ENCODE data around the gene PEX16.

The PEX16 gene

DNA sequence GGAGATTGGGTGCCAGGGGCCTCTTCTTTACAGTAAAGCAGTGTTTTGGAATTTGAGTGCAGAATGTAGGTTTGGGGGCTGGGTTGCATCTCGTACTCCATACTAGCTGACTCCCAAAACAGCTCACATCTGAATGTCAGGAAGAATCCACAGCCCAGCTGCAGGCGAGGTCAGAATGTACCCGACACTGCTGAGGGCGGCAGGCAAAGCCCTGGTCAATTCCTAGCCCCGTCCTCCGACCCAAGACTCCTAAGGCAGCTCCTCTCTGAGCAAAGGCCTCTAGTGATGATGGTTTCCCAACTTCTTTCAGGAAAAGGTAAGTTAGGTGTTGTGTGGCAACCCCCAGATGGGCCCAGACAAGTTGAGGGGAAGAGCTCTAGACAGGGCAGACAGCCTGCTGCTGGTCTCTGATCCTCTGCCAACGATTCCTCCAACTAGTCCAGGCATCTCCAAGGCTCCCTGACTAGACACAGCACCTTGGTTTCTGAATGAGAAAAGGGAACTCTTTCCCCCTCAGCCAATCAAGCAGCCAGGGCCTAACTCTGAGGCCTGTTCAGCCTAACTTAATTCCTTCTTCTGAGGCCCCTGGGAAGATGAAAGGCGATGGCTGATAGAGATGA, 13.4 kb upstream of the PEX16 start:
- no peak for DNase-seq

GRCh38 chr11:45930031-45930794, 12.5 kb upstream of the PEX16 start:
- no peak for DNase-seq

GRCh38 chr11:45929486-45930030, 11.9 kb upstream of the PEX16 start:
- DNase-seq: no peak

DNA sequence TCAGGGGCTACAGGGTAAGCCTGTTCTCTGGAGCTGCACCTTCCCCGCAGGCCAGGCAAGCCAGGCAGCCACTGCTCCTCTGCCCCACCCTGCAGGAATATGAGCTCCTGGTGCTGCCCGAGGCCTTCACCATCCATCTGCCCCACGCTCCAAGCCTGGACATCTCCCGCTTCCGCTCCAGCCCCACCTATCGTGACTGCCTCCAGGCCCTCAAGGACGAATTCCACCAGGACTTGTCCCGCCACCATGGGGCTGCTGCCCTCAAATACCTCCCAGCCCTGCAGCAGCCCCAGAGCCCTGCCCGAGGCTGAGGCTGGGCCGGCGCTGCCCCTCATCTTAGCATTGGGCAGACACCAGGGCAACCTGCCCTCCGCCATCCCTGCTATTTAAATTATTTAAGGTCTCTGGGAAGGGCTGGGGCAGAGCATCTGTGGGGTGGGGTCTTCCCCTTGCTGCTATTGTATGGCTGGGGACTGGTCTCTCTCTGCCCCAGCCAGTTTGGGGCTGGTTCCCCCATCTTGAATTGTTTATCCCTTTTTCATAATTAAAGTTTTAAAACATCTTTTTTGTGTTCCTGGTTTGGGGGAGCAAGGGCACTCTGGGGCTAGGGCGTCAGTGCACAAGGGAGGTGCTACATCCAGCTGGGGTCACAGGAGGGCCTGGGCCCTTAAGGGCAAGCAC, 11.0 kb upstream of the PEX16 start:
- no peak for DNase-seq

GRCh38 chr11:45927684-45928413, 10.2 kb upstream of the PEX16 start:
- DNase-seq: no peak

DNA sequence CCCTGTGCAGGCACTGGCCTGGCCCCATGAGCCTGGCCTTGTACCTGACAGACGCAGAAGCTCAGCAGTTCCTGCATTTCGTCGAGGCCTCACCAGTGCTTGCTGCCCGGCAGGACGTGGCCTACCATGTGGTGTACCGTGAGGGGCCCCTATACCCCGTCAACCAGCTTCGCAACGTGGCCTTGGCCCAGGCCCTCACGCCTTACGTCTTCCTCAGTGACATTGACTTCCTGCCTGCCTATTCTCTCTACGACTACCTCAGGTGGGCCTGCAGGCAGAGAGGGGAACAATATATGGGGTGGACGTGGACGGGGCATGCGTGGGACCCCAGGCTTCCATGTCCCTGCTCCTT, 9.6 kb upstream of the PEX16 start:
- DNase-seq: no peak

DNA sequence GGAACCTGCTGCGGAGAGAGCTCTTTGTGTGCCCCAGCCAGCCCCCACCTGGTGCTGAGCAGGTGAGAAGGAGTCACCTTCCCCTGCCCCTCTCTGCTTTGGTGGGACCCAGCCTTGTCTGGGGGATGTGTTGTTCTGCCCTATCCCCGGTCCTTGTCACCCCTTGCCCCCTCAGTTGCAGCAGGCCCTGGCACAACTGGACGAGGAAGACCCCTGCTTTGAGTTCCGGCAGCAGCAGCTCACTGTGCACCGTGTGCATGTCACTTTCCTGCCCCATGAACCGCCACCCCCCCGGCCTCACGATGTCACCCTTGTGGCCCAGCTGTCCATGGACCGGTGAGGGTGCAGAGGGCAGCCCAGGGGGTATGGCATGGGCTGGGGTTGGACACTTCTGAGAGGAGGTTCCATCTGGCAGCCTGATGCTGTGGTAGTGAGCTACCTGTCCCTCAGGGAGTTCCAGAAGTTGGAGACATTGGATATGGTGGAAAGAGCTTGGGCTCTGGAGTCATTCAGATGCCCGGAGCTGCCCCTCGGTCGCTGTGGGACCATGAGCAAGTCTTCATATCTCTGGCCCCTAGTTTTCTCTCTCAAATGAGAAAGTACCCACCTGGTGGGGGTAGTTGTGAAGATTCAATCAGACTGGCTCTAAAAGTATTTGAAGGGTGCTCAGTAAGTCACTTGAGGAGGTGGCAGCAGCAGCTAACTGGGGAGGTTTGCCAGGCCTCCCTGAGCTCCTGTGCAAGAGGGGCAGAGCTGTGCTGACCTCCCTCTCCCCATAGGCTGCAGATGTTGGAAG, 9.1 kb upstream of the PEX16 start:
- DNase-seq: no peak

DNA sequence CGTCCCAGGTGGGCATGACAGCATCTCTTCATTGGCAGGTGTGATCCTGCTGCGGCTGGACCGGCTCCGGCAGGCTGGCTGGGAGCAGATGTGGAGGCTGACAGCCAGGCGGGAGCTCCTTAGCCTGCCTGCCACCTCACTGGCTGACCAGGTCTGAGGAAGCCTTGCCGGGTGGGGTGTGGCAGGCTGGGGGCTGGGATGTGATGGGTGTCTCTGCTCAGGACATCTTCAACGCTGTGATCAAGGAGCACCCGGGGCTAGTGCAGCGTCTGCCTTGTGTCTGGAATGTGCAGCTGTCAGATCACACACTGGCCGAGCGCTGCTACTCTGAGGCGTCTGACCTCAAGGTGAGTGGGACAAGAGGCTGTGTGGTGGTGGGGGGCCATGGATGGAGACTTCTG, 8.3 kb upstream of the PEX16 start:
- DNase-seq: no peak

GRCh38 chr11:45925550-45925949, 7.9 kb upstream of the PEX16 start:
- DNase-seq: no peak

DNA sequence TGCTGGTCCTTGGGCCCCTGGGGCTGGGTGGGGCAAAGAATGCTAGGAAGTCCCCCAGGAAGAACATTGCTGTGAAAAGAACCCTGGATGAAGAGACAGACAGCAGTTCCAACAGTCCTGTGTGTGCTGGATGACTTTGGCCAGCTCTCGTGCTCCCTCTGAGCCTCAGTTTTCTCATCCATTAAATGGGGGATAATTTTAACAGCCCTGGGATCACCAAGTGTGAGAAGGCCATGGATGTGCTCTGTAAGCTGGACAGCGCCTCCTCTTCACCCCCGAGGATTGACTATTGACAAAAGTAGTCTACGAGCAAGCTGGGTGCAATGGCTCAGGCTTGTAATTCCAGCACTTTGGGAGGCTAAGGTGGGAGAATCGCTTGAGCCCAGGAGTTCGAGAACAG, 7.2 kb upstream of the PEX16 start:
- DNase-seq: no peak

DNA sequence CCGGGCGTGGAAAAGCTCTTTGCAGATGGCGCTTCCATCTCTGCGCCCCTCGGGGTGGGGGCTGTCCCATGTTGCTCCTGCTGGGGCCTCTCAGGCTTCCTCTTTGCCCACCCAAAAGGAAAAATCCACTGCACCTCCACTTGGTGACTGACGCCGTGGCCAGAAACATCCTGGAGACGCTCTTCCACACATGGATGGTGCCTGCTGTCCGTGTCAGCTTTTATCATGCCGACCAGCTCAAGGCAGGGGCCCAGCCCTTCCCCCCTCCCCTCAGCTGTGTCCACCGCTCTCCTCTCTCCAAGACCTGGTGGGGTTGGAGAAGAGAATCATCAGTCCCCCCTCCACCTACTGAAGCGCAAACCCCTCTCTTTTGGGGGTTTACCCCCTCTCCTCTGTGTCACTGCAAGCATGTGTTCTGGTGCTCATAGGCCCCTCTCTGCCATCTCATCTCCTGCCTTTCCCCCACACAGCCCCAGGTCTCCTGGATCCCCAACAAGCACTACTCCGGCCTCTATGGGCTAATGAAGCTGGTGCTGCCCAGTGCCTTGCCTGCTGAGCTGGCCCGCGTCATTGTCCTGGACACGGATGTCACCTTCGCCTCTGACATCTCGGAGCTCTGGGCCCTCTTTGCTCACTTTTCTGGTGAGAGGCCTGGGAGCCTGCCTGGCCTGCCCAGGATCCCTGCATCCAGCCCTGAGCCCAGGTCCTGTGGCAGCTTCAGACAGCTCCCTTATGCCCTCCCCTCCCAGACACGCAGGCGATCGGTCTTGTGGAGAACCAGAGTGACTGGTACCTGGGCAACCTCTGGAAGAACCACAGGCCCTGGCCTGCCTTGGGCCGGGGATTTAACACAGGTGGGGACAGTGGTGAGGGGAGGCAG, 6.6 kb upstream of the PEX16 start:
- no peak for DNase-seq

- DNase-seq: no peak
Observed at GRCh38 chr11:45922425-45923082, 4.9 kb upstream of the PEX16 start, which contains the start of gene LARGE2. TSS of gene LARGE2 (plus strand) at chr11:45922656. CDS start at chr11:45922883, 227 bp downstream.

- DNase-seq: no peak
Observed at GRCh38 chr11:45921561-45922424, 4.1 kb upstream of the PEX16 start.

DNA sequence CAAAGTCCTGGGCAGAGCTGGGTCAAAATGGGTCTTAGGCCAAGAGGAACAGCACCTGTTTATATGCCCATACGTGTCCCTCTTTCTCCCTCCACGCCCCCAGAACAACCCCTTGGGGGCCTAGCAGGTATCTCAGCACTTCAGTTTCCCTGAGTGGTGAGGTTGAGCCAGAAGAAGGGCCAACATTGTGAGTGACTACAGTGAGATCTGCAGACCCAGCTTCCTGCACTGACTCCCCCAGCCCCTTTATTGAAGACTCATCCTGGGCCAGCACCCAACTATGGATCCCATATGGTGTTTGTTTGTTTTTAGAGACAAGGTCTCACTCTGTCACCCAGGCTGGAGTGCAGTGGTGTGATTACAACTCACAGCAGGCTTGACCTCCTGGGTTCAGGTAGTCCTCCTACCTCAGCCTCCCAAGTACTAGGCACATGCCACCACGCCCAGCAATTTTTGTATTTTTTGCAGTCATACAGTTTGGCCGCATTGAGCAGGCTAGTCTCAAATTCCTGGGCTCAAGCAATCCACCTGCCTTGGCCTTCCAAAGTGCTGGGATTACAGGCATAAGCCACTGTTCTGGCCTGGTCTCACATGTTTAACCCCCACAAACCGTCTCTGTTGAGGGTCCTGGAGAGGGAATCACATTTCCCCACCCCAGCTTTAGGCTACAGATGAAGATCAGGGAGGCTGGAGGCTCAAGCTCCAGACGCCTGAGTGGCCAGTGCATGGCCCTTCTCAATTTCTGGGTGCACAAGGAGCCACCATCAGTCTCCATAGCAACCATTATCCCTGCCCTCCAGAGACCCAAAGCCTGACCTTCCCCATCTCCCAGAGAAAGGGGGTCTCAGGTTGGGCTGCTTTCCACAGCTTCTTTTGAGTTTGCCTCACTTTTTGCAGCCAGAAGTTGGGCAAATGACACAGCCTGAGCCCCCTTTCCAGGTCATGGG, 3.1 kb upstream of the PEX16 start:
- DNase-seq: no peak

DNA sequence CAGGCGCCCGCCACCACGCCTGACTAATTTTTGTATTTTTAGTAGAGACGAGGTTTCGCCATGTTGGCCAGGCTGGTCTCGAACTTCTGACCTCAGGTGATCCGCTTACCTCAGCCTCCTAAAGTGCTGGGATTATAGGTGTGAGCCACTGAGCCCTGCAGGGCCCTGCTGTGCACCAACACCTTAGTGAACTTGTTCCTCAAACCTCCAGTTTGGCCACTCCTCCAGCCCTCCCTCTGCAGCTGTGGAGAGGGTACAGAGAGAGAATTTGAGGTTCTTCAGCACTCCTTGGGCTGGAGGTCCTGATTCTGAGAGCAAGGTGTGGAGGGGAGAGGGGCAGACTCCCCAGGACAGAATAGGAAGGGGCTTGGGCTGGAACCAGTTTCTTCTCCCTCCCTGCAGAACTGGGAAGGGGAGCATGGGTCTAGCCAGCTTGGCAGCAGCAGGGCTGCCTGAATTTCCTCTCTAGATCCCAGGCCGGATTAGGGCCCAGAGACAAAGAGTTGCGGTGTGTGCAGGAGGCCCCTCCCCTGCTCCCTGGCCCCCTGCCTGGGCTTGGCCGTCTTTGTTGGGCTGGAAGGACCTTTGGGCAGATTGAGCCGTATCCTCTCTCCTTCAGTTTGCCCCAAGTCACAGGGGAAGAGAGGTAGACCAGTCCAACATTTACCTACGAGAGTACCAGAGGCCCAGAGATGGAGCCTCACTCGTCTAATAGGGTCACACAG, 2.3 kb upstream of the PEX16 start:
- DNase-seq: no peak

GRCh38 chr11:45918962-45919675, 1.4 kb upstream of the PEX16 start:
- no peak for DNase-seq

DNA sequence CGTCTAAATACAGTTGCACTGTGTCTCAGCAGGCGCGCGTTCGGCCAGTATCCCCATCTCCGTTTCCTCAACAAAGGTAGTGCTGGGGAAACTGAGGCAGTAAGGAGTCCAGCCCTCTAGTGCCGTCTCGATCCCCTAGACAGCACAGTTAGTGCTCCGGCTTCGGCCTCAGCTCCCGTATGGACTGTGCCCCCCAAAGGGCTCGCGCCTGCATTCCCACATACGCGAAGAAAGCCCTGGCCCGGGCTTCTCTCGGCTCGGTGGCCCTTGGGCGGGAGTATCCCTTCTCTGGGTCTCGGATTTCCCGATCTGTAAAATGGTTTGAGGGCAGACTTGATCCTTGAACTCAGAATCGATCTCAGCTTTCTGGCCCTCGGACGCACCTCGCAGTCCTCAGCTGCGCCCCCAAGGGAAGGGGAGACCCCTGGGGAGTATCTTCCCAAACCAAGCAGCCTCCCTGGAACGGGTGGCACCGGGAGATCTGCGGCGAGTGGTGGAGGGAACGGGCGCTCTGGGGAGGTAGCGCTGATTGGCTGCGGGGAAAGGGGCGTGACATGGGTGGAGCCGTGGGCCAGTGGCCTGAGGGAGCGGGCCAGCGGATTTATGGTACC, 759 bp upstream of the PEX16 start:
- peak; percentile 31 for DNase-seq
